Stimulated activated effector memory CD8-positive, alpha-beta T cell treated with anti-CD3 and anti-CD28 coated beads, Interleukin-12 subunit alpha, Interleukin-12 subunit beta, amount 100 ng/mL, for 72 hours (primary cell): ENCODE data around the gene ERVFRD-1.
"Not testable (repeated sequence)": the region's sequence is repeated elsewhere in the genome, so short reads cannot be mapped to it uniquely, and the experiment has no call there.

ENCODE experiments used
- ATAC-seq: fragments of 150-1000 bp; cut with Tn5 transposase; 2 replicates; pipeline ENCODE4 v1.10.0; 2021
- DNase-seq, 2 donors: peaks; one replicate each; pipeline ENCODE4 v3.0.0; 2021 to 2022; ENCODE audit warnings: low spot score in 2 of 2
- H3K27ac Mint-ChIP-seq: one replicate; pipeline ENCODE4 v1.8.0; 2022; ENCODE audit warnings: mild to moderate bottlenecking, mixed read lengths
- H3K36me3 Mint-ChIP-seq: one replicate; pipeline ENCODE4 v1.8.0; 2022; ENCODE audit warnings: mild to moderate bottlenecking, mixed read lengths
- H3K4me1 Mint-ChIP-seq: one replicate; pipeline ENCODE4 v1.8.0; 2022; ENCODE audit warnings: mixed read lengths
- H3K4me3 Mint-ChIP-seq: one replicate; pipeline ENCODE4 v1.8.0; 2022; ENCODE audit warnings: mild to moderate bottlenecking, mixed read lengths
- H3K9me3 Mint-ChIP-seq: one replicate; pipeline ENCODE4 v1.8.0; 2022; ENCODE audit warnings: mixed read lengths

The ERVFRD-1 gene

GRCh38 chr6:11139051-11139960, 27.8 kb upstream of the ERVFRD-1 start:
- H3K9me3 Mint-ChIP-seq: no peaks in the 10 kb centered on the region
- H3K4me1 Mint-ChIP-seq: peaks cover 17% of the 10 kb centered on the region
- peaks cover 15% of the 10 kb centered on the region for H3K36me3 Mint-ChIP-seq
- H3K27ac Mint-ChIP-seq: peak overlapping the region; percentile 8
- no peak for DNase-seq
- H3K4me3 Mint-ChIP-seq: no peak overlapping the region
- ATAC-seq: peak; percentile 82

- ATAC-seq (no peak), DNase-seq (no peak)
- no peaks in the 10 kb centered on the region for H3K9me3 Mint-ChIP-seq
- no peak overlapping the region for H3K4me3 Mint-ChIP-seq
- peaks cover 10% of the 10 kb centered on the region for H3K4me1 Mint-ChIP-seq
- peaks cover 18% of the 10 kb centered on the region for H3K36me3 Mint-ChIP-seq
- no peak overlapping the region for H3K27ac Mint-ChIP-seq
Measured at GRCh38 chr6:11136809-11137208, 25.3 kb upstream of the ERVFRD-1 start.

GRCh38 chr6:11133281-11133680, 21.8 kb upstream of the ERVFRD-1 start:
- no peak overlapping the region for H3K27ac Mint-ChIP-seq
- no peak overlapping the region for H3K4me3 Mint-ChIP-seq
- H3K36me3 Mint-ChIP-seq: peaks cover 18% of the 10 kb centered on the region
- no peaks in the 10 kb centered on the region for H3K9me3 Mint-ChIP-seq
- ATAC-seq (no peak), DNase-seq (no peak)
- peaks cover 16% of the 10 kb centered on the region for H3K4me1 Mint-ChIP-seq

- DNase-seq: no peak
- Mint-ChIP-seq H3K4me1 (peaks cover 19% of the 10 kb centered on the region), H3K27ac (no peak overlapping the region), H3K36me3 (peaks cover 18% of the 10 kb centered on the region), H3K4me3 (no peak overlapping the region), H3K9me3 (no peaks in the 10 kb centered on the region)
- no peak for ATAC-seq
Measured at GRCh38 chr6:11132194-11132888, 20.8 kb upstream of the ERVFRD-1 start.

GRCh38 chr6:11130605-11131004, 19.1 kb upstream of the ERVFRD-1 start:
- no peak overlapping the region for H3K4me3 Mint-ChIP-seq
- H3K27ac Mint-ChIP-seq: peak overlapping the region; percentile 14
- ATAC-seq (no peak), DNase-seq (no peak)
- peaks cover 14% of the 10 kb centered on the region for H3K36me3 Mint-ChIP-seq
- peaks cover 31% of the 10 kb centered on the region for H3K4me1 Mint-ChIP-seq
- no peaks in the 10 kb centered on the region for H3K9me3 Mint-ChIP-seq

GRCh38 chr6:11129908-11130565, 18.5 kb upstream of the ERVFRD-1 start:
- no peak overlapping the region for H3K4me3 Mint-ChIP-seq
- H3K9me3 Mint-ChIP-seq: no peaks in the 10 kb centered on the region
- peak overlapping the region; percentile 14 for H3K27ac Mint-ChIP-seq
- H3K36me3 Mint-ChIP-seq: peaks cover 10% of the 10 kb centered on the region
- H3K4me1 Mint-ChIP-seq: peaks cover 31% of the 10 kb centered on the region
- DNase-seq (no peak), ATAC-seq (no peak)

GRCh38 chr6:11128608-11129007, 17.1 kb upstream of the ERVFRD-1 start:
- ATAC-seq (no peak), DNase-seq (no peak)
- Mint-ChIP-seq H3K27ac (no peak overlapping the region), H3K4me3 (no peak overlapping the region), H3K9me3 (no peaks in the 10 kb centered on the region), H3K4me1 (peaks cover 31% of the 10 kb centered on the region), H3K36me3 (no peaks in the 10 kb centered on the region)

GRCh38 chr6:11126876-11127275, 15.4 kb upstream of the ERVFRD-1 start:
- ATAC-seq (no peak), DNase-seq (no peak)
- no peak overlapping the region for H3K27ac Mint-ChIP-seq
- no peaks in the 10 kb centered on the region for H3K9me3 Mint-ChIP-seq
- H3K4me1 Mint-ChIP-seq: peaks cover 34% of the 10 kb centered on the region
- H3K4me3 Mint-ChIP-seq: no peak overlapping the region
- H3K36me3 Mint-ChIP-seq: no peaks in the 10 kb centered on the region

GRCh38 chr6:11123978-11124377, 12.5 kb upstream of the ERVFRD-1 start:
- H3K4me3 Mint-ChIP-seq: no peak overlapping the region
- no peaks in the 10 kb centered on the region for H3K9me3 Mint-ChIP-seq
- no peaks in the 10 kb centered on the region for H3K36me3 Mint-ChIP-seq
- H3K4me1 Mint-ChIP-seq: peaks cover 44% of the 10 kb centered on the region
- no peak for ATAC-seq
- no peak overlapping the region for H3K27ac Mint-ChIP-seq
- DNase-seq: no peak

- H3K36me3 Mint-ChIP-seq: no peaks in the 10 kb centered on the region
- no peaks in the 10 kb centered on the region for H3K9me3 Mint-ChIP-seq
- no peak overlapping the region for H3K27ac Mint-ChIP-seq
- peaks cover 39% of the 10 kb centered on the region for H3K4me1 Mint-ChIP-seq
- ATAC-seq (no peak), DNase-seq (no peak)
- no peak overlapping the region for H3K4me3 Mint-ChIP-seq
Measured at GRCh38 chr6:11122380-11122779, 10.9 kb upstream of the ERVFRD-1 start.

- ATAC-seq (no peak), DNase-seq (no peak)
- Mint-ChIP-seq H3K9me3 (no peaks in the 10 kb centered on the region), H3K27ac (no peak overlapping the region), H3K36me3 (no peaks in the 10 kb centered on the region), H3K4me1 (peaks cover 33% of the 10 kb centered on the region), H3K4me3 (no peak overlapping the region)
Measured at GRCh38 chr6:11121851-11122250, 10.3 kb upstream of the ERVFRD-1 start.

GRCh38 chr6:11120271-11121005, 8.9 kb upstream of the ERVFRD-1 start:
- Mint-ChIP-seq H3K27ac (no peak overlapping the region), H3K4me3 (no peak overlapping the region), H3K4me1 (peaks cover 27% of the 10 kb centered on the region), H3K9me3 (no peaks in the 10 kb centered on the region), H3K36me3 (no peaks in the 10 kb centered on the region)
- DNase-seq (no peak), ATAC-seq (no peak)

GRCh38 chr6:11115808-11116536, 4.4 kb upstream of the ERVFRD-1 start:
- DNase-seq, H3K9me3 Mint-ChIP-seq, H3K36me3 Mint-ChIP-seq, H3K4me3 Mint-ChIP-seq, H3K27ac Mint-ChIP-seq: not testable (repeated sequence)
- peaks cover 29% of the 10 kb centered on the region for H3K4me1 Mint-ChIP-seq
- ATAC-seq: peak; percentile 93

- Mint-ChIP-seq H3K4me1 (peaks cover 26% of the 10 kb centered on the region), H3K9me3 (no peaks in the 10 kb centered on the region), H3K4me3 (no peak overlapping the region), H3K27ac (no peak overlapping the region), H3K36me3 (no peaks in the 10 kb centered on the region)
- no peak for DNase-seq
- ATAC-seq: no peak
Measured at GRCh38 chr6:11113038-11113437, 1.5 kb upstream of the ERVFRD-1 start.
